Endothelial cell of umbilical vein (primary cell): ENCODE measurements around the gene SPEN. TPM values are rescaled to one million over a fixed set of nuclear protein-coding genes. Genes with fewer than 3 reads are reported as not detected.

Experiments
- BruUV-seq: library from RNA; stranded (reverse); fragments of 400-500 nt; replicated peaks from 2 replicates; lab custom pipeline; 2021; lab: Mats Ljungman, UMichigan
- CTCF ChIA-PET: fragments of 300-600, 350-600 bp; sonication (Branson Sonifier 250); formaldehyde crosslinking; loops from one replicate; lab custom pipeline; 2021; ENCODE audit warnings: antibody characterized with exemption, inconsistent platforms; lab: Charles Lee
- POLR2A ChIA-PET: fragments of 300-600, 350-600 bp; sonication (Branson Sonifier 250); formaldehyde crosslinking; loops from one replicate; lab custom pipeline; 2021; ENCODE audit warnings: antibody characterized with exemption, inconsistent platforms; lab: Charles Lee
- DNase-seq: peaks from one replicate; pipeline ENCODE4 v3.0.0-alpha.2; 2011; ENCODE audit warnings: low read depth, low spot score
- FAIRE-seq: peaks from 2 replicates; lab custom pipeline; 2011; peaks lifted over from hg19 to GRCh38; lab: Jason Lieb, UNC
- H2AFZ ChIP-seq: 2 replicates; pipeline ENCODE4 v1.6.0; 2012; ENCODE audit warnings: low read depth, low read length, control low read depth, inconsistent platforms
- H3K27ac ChIP-seq: 2 replicates; pipeline ENCODE4 v1.5.1; 2011; ENCODE audit warnings: low read depth, mild to moderate bottlenecking, control low read depth, low read length, moderate library complexity; ENCODE audit not compliant: insufficient read depth
- H3K27me3 ChIP-seq, 2 experiments: 2 replicates each; pipeline versions ENCODE4 v1.6.0 to v1.6.1; 2011; ENCODE audit warnings: low read length in 2 of 2, mixed read lengths in 1 of 2; ENCODE audit not compliant: control insufficient read depth in 2 of 2, insufficient read depth in 2 of 2
- H3K36me3 ChIP-seq, 2 experiments: 2 replicates in 1 of 2; 3 replicates in 1 of 2; pipeline ENCODE4 v1.5.1; 2011; ENCODE audit warnings: low read length in 2 of 2, mild to moderate bottlenecking in 1 of 2, moderate library complexity in 1 of 2; ENCODE audit not compliant: control insufficient read depth in 2 of 2, insufficient read depth in 2 of 2; ENCODE audit errors: extremely low read depth in 1 of 2
- H3K4me1 ChIP-seq: 3 replicates; pipeline ENCODE4 v1.5.1; 2011; ENCODE audit warnings: mild to moderate bottlenecking, low read length; ENCODE audit not compliant: control insufficient read depth, insufficient read depth; ENCODE audit errors: extremely low read depth
- H3K4me2 ChIP-seq: 2 replicates; pipeline ENCODE4 v1.6.1; 2011; ENCODE audit warnings: low read length, control low read depth, mixed read lengths; ENCODE audit not compliant: insufficient read depth
- H3K4me3 ChIP-seq, 3 experiments: fragments of 200-600 bp in 1 of 3; sonication (generic), shearing (Covaris generic) in 1 of 3; replicated peaks in 1 of 3; 2 replicates each; pipeline ENCODE4 v1.5.1; 2011 to 2016; ENCODE audit warnings: control low read depth in 3 of 3, low read length in 3 of 3, mild to moderate bottlenecking in 2 of 3, inconsistent platforms in 1 of 3, low read depth in 1 of 3, moderate library complexity in 1 of 3; ENCODE audit not compliant: insufficient read depth in 1 of 3
- H3K79me2 ChIP-seq: 2 replicates; pipeline ENCODE4 v1.6.0; 2012; ENCODE audit warnings: low read length, inconsistent platforms; ENCODE audit not compliant: control insufficient read depth, insufficient read depth
- H3K9ac ChIP-seq: replicated peaks from 2 replicates; pipeline ENCODE3; 2011; ENCODE audit warnings: low read length, control low read depth; ENCODE audit not compliant: insufficient read depth; ENCODE audit errors: extremely low read depth
- H3K9me1 ChIP-seq: replicated peaks from 3 replicates; pipeline ENCODE4 v1.6.0; 2011; ENCODE audit warnings: mild to moderate bottlenecking, low read length; ENCODE audit not compliant: control insufficient read depth, insufficient read depth; ENCODE audit errors: extremely low read depth
- H3K9me3 ChIP-seq: replicated peaks from 2 replicates; pipeline ENCODE4 v1.5.1; 2012; ENCODE audit warnings: low read length, inconsistent platforms; ENCODE audit not compliant: control insufficient read depth, insufficient read depth
- H4K20me1 ChIP-seq: replicated peaks from 2 replicates; pipeline ENCODE3; 2011; ENCODE audit warnings: mild to moderate bottlenecking, low read length; ENCODE audit not compliant: control insufficient read depth, insufficient read depth; ENCODE audit errors: extremely low read depth
- EZH2 ChIP-seq: IDR thresholded peaks from 2 replicates; pipeline ENCODE4 v1.6.1; 2012; ENCODE audit warnings: borderline replicate concordance, low read depth, mild to moderate bottlenecking, moderate library complexity, low read length, inconsistent platforms; ENCODE audit not compliant: severe bottlenecking
- FOS ChIP-seq: IDR thresholded peaks from 2 replicates; pipeline ENCODE4 v1.6.1; 2011; ENCODE audit warnings: mild to moderate bottlenecking, low read length, moderate library complexity, borderline replicate concordance; ENCODE audit not compliant: insufficient read depth
- GATA2 ChIP-seq: IDR thresholded peaks from 2 replicates; pipeline ENCODE4 v1.7.0; 2011; ENCODE audit warnings: low read depth, mild to moderate bottlenecking, moderate library complexity, mixed read lengths, low read length; ENCODE audit not compliant: insufficient read length, insufficient read depth
- MAX ChIP-seq: IDR thresholded peaks from 2 replicates; pipeline ENCODE4 v1.6.1; 2011; ENCODE audit not compliant: insufficient read depth, insufficient read length
- MYC ChIP-seq: IDR thresholded peaks from one replicate; pipeline ENCODE4 v1.6.1; 2011; ENCODE audit warnings: mild to moderate bottlenecking, low read depth, low read length
- dilution Hi-C: fragments of 300-500 bp; cut with MboI; formaldehyde crosslinking; loops from one replicate; pipeline ENCODE4 v1.15.0; 2019; ENCODE audit warnings: low sequenced_read_pairs; ENCODE audit not compliant: extremely low pct_ligation_motif_present
- intact Hi-C: fragments of 100-400 bp; cut with micrococcal nuclease; formaldehyde crosslinking; loops from one replicate; pipeline ENCODE4 v1.10.0; 2022
- polyA plus RNA-seq, 4 experiments: library from polyadenylated mRNA; depleted of rRNA in 3 of 4; stranded (reverse) in 3 of 4; unstranded in 1 of 4; fragments of >200 nt; gene quantifications; 2 replicates each; pipeline versions ENCODE4 v1.2.1 to v1.2.3, GENCODE V29; 2011 to 2012; ENCODE audit warnings: missing spikeins in 1 of 4
- total RNA-seq: library from RNA; stranded (reverse); gene quantifications from 2 replicates; pipeline ENCODE4 v1.2.3, GENCODE V29; 2021
- TF ChIP-seq, protein P1 (sequence below), 2 donors: IDR thresholded peaks; 1 replicate in 1 of 2; 2 replicates in 1 of 2; pipeline ENCODE4 v1.5.1; 2011; ENCODE audit warnings: low read length in 2 of 2, mild to moderate bottlenecking in 2 of 2, moderate library complexity in 2 of 2, control low read depth in 1 of 2, inconsistent platforms in 1 of 2, low read depth in 1 of 2; ENCODE audit not compliant: insufficient read depth in 1 of 2; ENCODE audit errors: extremely low read depth in 1 of 2

Gene SPEN
- total and polyA plus RNA-seq, 2 donors (not counting 3 experiments of a cell fraction or from before 2014, with no cell fraction given) = 9.3 to 44.4 TPM

DNA sequence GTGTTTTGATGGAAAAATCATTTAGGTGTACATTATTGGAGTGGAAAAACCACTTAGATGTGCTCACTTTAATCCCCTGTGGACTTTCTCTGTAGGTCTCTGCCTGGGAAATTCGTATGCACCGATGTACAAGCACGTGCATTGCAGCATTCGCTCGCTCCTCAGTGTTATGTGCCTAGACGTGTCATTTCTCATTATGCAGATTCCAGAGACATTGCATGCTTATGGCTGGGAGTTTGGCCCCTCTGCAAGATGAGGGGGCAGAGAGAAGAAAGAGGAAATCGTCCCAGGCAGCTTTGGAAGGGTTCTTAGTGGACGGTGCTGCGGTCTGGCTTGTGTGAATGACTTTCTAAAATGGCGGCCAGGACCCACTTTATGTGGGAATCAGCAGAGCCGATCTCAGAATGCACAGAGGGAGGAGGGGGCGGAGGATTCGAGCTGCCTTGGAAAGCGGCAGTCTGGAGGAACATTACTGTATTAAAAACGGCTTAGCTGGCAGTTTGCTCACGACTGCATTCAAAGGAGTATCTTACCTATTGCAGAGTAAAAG is 2.3 kb downstream of the SPEN start:
- dilution Hi-C loops (no loop called here), intact Hi-C loops (loop anchor here (1.0 to 10.0 kb wide), 4 partner anchors 35 to 325 kb away; partner anchors contain the start of genes CASP9, DDI2 and DNAJC16)
- ChIA-PET CTCF (interaction anchor here (1.1 to 1.7 kb wide), 4 partner anchors 16 to 74 kb away, joined by 3 to 7 read pairs (median 5); no protein-coding TSS in a partner anchor), POLR2A (interaction anchor here (0.6 to 1.5 kb wide), 4 partner anchors 13 to 305 kb away, joined by 3 to 7 read pairs (median 6); no protein-coding TSS in a partner anchor)
- peak overlapping the region; percentile 62 for H3K27ac ChIP-seq
- H3K4me1 ChIP-seq = peaks cover 25% of the 10 kb centered on the region
- BruUV-seq = no TSS peak
- peaks cover 71% of the 10 kb centered on the region for H3K79me2 ChIP-seq
- H3K27me3 ChIP-seq = no peaks in the 10 kb centered on the region
- H2AFZ ChIP-seq = peak overlapping the region; percentile 14
- H3K4me2 ChIP-seq = peak overlapping the region; percentile 74
- TF ChIP-seq GATA2 (peak; percentile 43), EZH2 (no peak)
- H3K9ac ChIP-seq = peak overlapping the region; percentile 99
- no peaks in the 10 kb centered on the region for H3K9me1 ChIP-seq
- DNase-seq (peak; percentile 78), FAIRE-seq (peak; percentile 73)
- no peaks in the 10 kb centered on the region for H3K9me3 ChIP-seq
- H4K20me1 ChIP-seq = no peaks in the 10 kb centered on the region
- H3K36me3 ChIP-seq = no peaks in the 10 kb centered on the region
- peak overlapping the region; percentile 71 to 100 (median 99) for H3K4me3 ChIP-seq

DNA sequence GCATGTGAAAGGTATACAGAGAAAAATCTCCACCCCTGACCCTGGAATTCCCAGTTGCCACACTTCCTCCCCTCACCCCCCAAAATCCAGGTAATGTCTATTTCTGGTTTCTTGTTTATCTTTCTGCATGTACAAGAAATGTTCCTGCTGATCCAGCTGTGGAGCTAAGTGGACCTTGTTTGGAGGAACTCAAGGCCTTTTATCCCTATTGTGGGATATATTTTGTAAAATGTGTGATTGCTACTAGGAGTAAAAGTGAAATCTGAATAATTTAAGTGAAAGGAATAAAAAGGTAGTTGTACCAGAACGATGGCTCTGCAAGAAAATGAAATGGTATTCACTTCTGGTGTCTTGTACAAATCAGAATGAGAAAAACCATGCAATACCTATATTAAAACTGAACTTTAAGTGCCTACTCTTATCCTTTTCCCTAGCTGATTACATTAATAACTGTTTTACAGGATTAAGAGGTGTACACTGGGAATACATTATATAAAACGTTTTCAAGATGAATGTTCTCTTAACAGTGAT is 3.0 kb downstream of the SPEN start:
- CTCF ChIA-PET = interaction anchor here (1.0 to 1.1 kb wide), 2 partner anchors 20 to 35 kb away, joined by 3 to 7 read pairs; no protein-coding TSS in a partner anchor

More for the DNA sequence above, 3.0 kb downstream of the SPEN start:
- H3K79me2 ChIP-seq = peaks cover 78% of the 10 kb centered on the region
- H2AFZ ChIP-seq = no peak overlapping the region
- DNase-seq (peak; percentile 36), FAIRE-seq (no peak)
- POLR2A ChIA-PET = interaction anchor here (0.6 kb wide), 1 partner anchor 54 kb away, joined by 5 read pairs; no protein-coding TSS in a partner anchor
- H3K27me3 ChIP-seq = no peaks in the 10 kb centered on the region
- H3K4me1 ChIP-seq = peaks cover 25% of the 10 kb centered on the region
- no peaks in the 10 kb centered on the region for H3K9me3 ChIP-seq
- no peak for TF ChIP-seq MYC
- TF ChIP-seq, protein P1, sequence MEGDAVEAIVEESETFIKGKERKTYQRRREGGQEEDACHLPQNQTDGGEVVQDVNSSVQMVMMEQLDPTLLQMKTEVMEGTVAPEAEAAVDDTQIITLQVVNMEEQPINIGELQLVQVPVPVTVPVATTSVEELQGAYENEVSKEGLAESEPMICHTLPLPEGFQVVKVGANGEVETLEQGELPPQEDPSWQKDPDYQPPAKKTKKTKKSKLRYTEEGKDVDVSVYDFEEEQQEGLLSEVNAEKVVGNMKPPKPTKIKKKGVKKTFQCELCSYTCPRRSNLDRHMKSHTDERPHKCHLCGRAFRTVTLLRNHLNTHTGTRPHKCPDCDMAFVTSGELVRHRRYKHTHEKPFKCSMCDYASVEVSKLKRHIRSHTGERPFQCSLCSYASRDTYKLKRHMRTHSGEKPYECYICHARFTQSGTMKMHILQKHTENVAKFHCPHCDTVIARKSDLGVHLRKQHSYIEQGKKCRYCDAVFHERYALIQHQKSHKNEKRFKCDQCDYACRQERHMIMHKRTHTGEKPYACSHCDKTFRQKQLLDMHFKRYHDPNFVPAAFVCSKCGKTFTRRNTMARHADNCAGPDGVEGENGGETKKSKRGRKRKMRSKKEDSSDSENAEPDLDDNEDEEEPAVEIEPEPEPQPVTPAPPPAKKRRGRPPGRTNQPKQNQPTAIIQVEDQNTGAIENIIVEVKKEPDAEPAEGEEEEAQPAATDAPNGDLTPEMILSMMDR (IDR thresholded peaks at IDR 0.05; ENCODE audit: extremely low read depth in 1 of 2, insufficient read depth in 1 of 2, low read depth in 1 of 2, low read length in 2 of 2) = no peak
- TF ChIP-seq FOS = no peak
- no peak for TF ChIP-seq MAX
- no peaks in the 10 kb centered on the region for H3K36me3 ChIP-seq
- intact Hi-C loops = no loop called here
- BruUV-seq = no TSS peak
- H4K20me1 ChIP-seq = no peaks in the 10 kb centered on the region
- peak overlapping the region; percentile 99 for H3K9ac ChIP-seq
- dilution Hi-C loops = no loop called here
- H3K27ac ChIP-seq = peak overlapping the region; percentile 62
- H3K4me3 ChIP-seq = peak overlapping the region in 1 of 3 experiments; percentile 100
- no peaks in the 10 kb centered on the region for H3K9me1 ChIP-seq
- peak overlapping the region; percentile 74 for H3K4me2 ChIP-seq
